HepG2 (cell line): Measurements from ENCODE around the gene RAB6A. TPM values are rescaled to one million over a fixed set of nuclear protein-coding genes. Genes with fewer than 3 reads are reported as not detected.

Source experiments
- ATF6 ChIP-seq: sonication (generic); formaldehyde crosslinking; conservative IDR thresholded peaks from 2 replicates; pipeline ENCODE4 v1.4.0; 2020; ENCODE audit warnings: missing genetic modification reagents
- KLF12 ChIP-seq: sonication (generic); formaldehyde crosslinking; IDR thresholded peaks from 2 replicates; pipeline ENCODE4 v1.4.0; 2020; ENCODE audit warnings: missing genetic modification reagents, borderline replicate concordance
- LCORL ChIP-seq, 2 experiments: fragments of 450-650 bp in 1 of 2; sonication (generic) in 1 of 2; formaldehyde crosslinking in 1 of 2; IDR thresholded peaks; 2 replicates each; pipeline versions ENCODE4 v1.5.0 to v1.6.1; 2017 to 2020; ENCODE audit warnings: antibody characterized with exemption in 1 of 2, missing genetic modification reagents in 1 of 2
- MBNL3 ChIP-seq: fragments of 250-450 bp; sonication (Bioruptor Pico); conservative IDR thresholded peaks from 2 replicates; pipeline ENCODE4 v1.8.0; 2022; ENCODE audit warnings: mild to moderate bottlenecking, inconsistent platforms
- MXD4 ChIP-seq: IDR thresholded peaks from 2 replicates; pipeline ENCODE4 v1.6.1; 2016; ENCODE audit warnings: mild to moderate bottlenecking, missing biosample characterization, missing genetic modification reagents
- PHF8 ChIP-seq: sonication (generic); formaldehyde crosslinking; IDR thresholded peaks from 2 replicates; pipeline ENCODE4 v1.5.0; 2020; ENCODE audit warnings: missing genetic modification reagents
- RAD51 ChIP-seq: fragments of 450-650 bp; IDR thresholded peaks from 2 replicates; pipeline ENCODE4 v1.6.1; 2016; ENCODE audit warnings: borderline replicate concordance
- RFXAP ChIP-seq: sonication (generic); formaldehyde crosslinking; IDR thresholded peaks from 2 replicates; pipeline ENCODE4 v1.4.0; 2020; ENCODE audit warnings: missing genetic modification reagents, borderline replicate concordance
- SRF ChIP-seq: IDR thresholded peaks from 2 replicates; pipeline ENCODE4 v1.6.1; 2011; ENCODE audit warnings: mild to moderate bottlenecking, low read depth, low read length, moderate library complexity
- TERF1 ChIP-seq: sonication (generic); formaldehyde crosslinking; IDR thresholded peaks from 2 replicates; pipeline ENCODE4 v1.8.0; 2022; ENCODE audit warnings: mild to moderate bottlenecking, missing genetic modification reagents, moderate library complexity
- ZBTB42 ChIP-seq: sonication (generic); formaldehyde crosslinking; IDR thresholded peaks from 2 replicates; pipeline ENCODE4 v1.5.0; 2020; ENCODE audit warnings: mild to moderate bottlenecking, missing genetic modification reagents
- ZBTB46 ChIP-seq: sonication (generic); formaldehyde crosslinking; IDR thresholded peaks from 2 replicates; pipeline ENCODE4 v1.4.0; 2020; ENCODE audit warnings: mild to moderate bottlenecking, missing genetic modification reagents, borderline replicate concordance
- ZFY ChIP-seq: sonication (generic); formaldehyde crosslinking; IDR thresholded peaks from 2 replicates; pipeline ENCODE4 v1.4.0; 2020; ENCODE audit warnings: missing genetic modification reagents
- ZNF20 ChIP-seq: sonication (generic); formaldehyde crosslinking; IDR thresholded peaks from 2 replicates; pipeline ENCODE4 v1.4.0; 2020; ENCODE audit warnings: mild to moderate bottlenecking, moderate library complexity, missing genetic modification reagents
- ZNF317 ChIP-seq: sonication (generic); formaldehyde crosslinking; IDR thresholded peaks from 2 replicates; pipeline ENCODE4 v1.5.0; 2020; ENCODE audit warnings: mild to moderate bottlenecking, missing genetic modification reagents
- ZNF382 ChIP-seq: sonication (generic); formaldehyde crosslinking; IDR thresholded peaks from 2 replicates; pipeline ENCODE4 v1.5.0; 2020; ENCODE audit warnings: missing genetic modification reagents, mild to moderate bottlenecking, borderline replicate concordance
- ZNF607 ChIP-seq: sonication (generic); formaldehyde crosslinking; IDR thresholded peaks from 2 replicates; pipeline ENCODE4 v1.5.1; 2020; ENCODE audit warnings: missing genetic modification reagents, mild to moderate bottlenecking, borderline replicate concordance
- ZNF614 ChIP-seq: IDR thresholded peaks from 2 replicates; pipeline ENCODE4 v1.6.1; 2018; ENCODE audit warnings: missing biosample characterization, missing genetic modification reagents, inconsistent platforms, borderline replicate concordance
- ZNF777 ChIP-seq: sonication (generic); formaldehyde crosslinking; IDR thresholded peaks from 2 replicates; pipeline ENCODE4 v1.4.0; 2020; ENCODE audit warnings: missing genetic modification reagents
- ZSCAN21 ChIP-seq: sonication (generic); formaldehyde crosslinking; IDR thresholded peaks from 2 replicates; pipeline ENCODE4 v1.8.0; 2022; ENCODE audit warnings: mild to moderate bottlenecking, missing genetic modification reagents, moderate library complexity, borderline replicate concordance
- ZSCAN22 ChIP-seq: sonication (generic); formaldehyde crosslinking; IDR thresholded peaks from 2 replicates; pipeline ENCODE4 v1.4.0; 2020; ENCODE audit warnings: mild to moderate bottlenecking, missing genetic modification reagents
- polyA plus RNA-seq, 8 experiments: library from polyadenylated mRNA; depleted of rRNA in 3 of 8; stranded (reverse) in 7 of 8; unstranded in 1 of 8; fragments of >200 nt; fragmentation: Illumina TruSeq in 4 of 8; extraction: Trizol in 4 of 8; gene quantifications; 2 replicates each; pipeline versions ENCODE4 v1.2.1 to v1.2.3, GENCODE V29; 2011 to 2016; ENCODE audit warnings: low read depth in 4 of 8, missing spikeins in 1 of 8, mixed read lengths in 1 of 8; ENCODE audit not compliant: insufficient read depth in 1 of 8
- total RNA-seq, 5 experiments: library from RNA; depleted of rRNA; stranded (reverse); fragments of >200 nt; fragmentation: Illumina TruSeq; extraction: Trizol; gene quantifications; 2 replicates each; pipeline ENCODE4 v1.2.3, GENCODE V29; 2016; ENCODE audit warnings: low read depth in 1 of 5
- TF ChIP-seq, protein P1 (sequence below): IDR thresholded peaks from 2 replicates; pipeline ENCODE4 v1.6.1; 2012; ENCODE audit warnings: low read length, improper control_type of control experiment

RAB6A gene
- total and polyA plus RNA-seq, 2 of the 13 experiments (the other 11 are each of a cell fraction or from before 2014, with no cell fraction given), result 74.3 to 121 TPM

- TF ChIP-seq ZNF20 (no peak), RFXAP (CRISPR knock-in tag) (no peak; the same call in 1 of the 2 replicates), PHF8 (CRISPR knock-in tag) (peak; percentile 83), ZNF777 (CRISPR knock-in tag) (no peak), ZSCAN21 (CRISPR knock-in tag) (no peak; the same call in 1 of the 2 replicates), TERF1 (CRISPR knock-in tag) (no peak), RAD51 (no peak), MBNL3 (CRISPR knock-in tag) (no peak), MXD4 (CRISPR knock-in tag) (peak; percentile 69), KLF12 (CRISPR knock-in tag) (peak; percentile 32; the same call in 1 of the 2 replicates), ZBTB46 (CRISPR knock-in tag) (no peak), ZNF614 (CRISPR knock-in tag) (no peak), ZNF382 (CRISPR knock-in tag) (no peak), ZNF317 (no peak), ZSCAN22 (no peak), ZNF607 (CRISPR knock-in tag) (no peak; the same call in 1 of the 2 replicates), ZFY (CRISPR knock-in tag) (peak; percentile 81), ZBTB42 (CRISPR knock-in tag) (no peak), SRF (no peak), LCORL (IDR thresholded peaks at IDR 0.05) (no peak), LCORL (CRISPR knock-in tag; IDR thresholded peaks at IDR 0.05) (no peak; the same call in 1 of the 2 replicates), ATF6 (peak; percentile 35; the same call in 1 of the 2 replicates)
- TF ChIP-seq, protein P1, sequence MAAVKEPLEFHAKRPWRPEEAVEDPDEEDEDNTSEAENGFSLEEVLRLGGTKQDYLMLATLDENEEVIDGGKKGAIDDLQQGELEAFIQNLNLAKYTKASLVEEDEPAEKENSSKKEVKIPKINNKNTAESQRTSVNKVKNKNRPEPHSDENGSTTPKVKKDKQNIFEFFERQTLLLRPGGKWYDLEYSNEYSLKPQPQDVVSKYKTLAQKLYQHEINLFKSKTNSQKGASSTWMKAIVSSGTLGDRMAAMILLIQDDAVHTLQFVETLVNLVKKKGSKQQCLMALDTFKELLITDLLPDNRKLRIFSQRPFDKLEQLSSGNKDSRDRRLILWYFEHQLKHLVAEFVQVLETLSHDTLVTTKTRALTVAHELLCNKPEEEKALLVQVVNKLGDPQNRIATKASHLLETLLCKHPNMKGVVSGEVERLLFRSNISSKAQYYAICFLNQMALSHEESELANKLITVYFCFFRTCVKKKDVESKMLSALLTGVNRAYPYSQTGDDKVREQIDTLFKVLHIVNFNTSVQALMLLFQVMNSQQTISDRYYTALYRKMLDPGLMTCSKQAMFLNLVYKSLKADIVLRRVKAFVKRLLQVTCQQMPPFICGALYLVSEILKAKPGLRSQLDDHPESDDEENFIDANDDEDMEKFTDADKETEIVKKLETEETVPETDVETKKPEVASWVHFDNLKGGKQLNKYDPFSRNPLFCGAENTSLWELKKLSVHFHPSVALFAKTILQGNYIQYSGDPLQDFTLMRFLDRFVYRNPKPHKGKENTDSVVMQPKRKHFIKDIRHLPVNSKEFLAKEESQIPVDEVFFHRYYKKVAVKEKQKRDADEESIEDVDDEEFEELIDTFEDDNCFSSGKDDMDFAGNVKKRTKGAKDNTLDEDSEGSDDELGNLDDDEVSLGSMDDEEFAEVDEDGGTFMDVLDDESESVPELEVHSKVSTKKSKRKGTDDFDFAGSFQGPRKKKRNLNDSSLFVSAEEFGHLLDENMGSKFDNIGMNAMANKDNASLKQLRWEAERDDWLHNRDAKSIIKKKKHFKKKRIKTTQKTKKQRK, result no peak
These were observed at the start of gene RAB6A (continued) for GRCh38 chr11:73760679-73761402.
